Measurements from ENCODE around the gene SLC4A4.

DNA sequence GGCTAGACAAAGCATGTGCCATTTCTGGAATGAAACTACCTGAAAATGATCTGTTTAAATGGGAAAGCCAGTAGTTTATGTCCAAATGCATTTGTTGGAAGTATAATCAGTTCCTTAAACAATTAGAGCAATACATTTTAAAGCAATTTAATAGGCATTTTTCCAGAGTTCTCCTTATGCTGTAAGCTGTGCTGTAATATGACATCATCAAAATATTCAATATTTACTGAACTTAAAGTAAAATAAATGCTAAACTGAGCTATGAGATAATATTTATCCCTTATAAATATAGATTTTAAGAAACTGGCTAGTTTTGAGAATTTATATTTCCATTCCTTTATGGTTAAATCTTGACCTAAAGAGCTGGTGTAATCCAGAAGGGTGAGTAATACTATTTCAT, 7.9 kb downstream of the SLC4A4 start:
- no peak for TF ChIP-seq POLR2A (IDR thresholded peaks at IDR 0.05; ENCODE audit: control extremely low read depth in 1 of 2, low read depth in 2 of 2, low read length in 2 of 2)
- TF ChIP-seq, protein P1, sequence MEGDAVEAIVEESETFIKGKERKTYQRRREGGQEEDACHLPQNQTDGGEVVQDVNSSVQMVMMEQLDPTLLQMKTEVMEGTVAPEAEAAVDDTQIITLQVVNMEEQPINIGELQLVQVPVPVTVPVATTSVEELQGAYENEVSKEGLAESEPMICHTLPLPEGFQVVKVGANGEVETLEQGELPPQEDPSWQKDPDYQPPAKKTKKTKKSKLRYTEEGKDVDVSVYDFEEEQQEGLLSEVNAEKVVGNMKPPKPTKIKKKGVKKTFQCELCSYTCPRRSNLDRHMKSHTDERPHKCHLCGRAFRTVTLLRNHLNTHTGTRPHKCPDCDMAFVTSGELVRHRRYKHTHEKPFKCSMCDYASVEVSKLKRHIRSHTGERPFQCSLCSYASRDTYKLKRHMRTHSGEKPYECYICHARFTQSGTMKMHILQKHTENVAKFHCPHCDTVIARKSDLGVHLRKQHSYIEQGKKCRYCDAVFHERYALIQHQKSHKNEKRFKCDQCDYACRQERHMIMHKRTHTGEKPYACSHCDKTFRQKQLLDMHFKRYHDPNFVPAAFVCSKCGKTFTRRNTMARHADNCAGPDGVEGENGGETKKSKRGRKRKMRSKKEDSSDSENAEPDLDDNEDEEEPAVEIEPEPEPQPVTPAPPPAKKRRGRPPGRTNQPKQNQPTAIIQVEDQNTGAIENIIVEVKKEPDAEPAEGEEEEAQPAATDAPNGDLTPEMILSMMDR (IDR thresholded peaks at IDR 0.05; ENCODE audit: control extremely low read depth in 1 of 3, insufficient read depth in 1 of 3, low read depth in 1 of 3, low read length in 3 of 3), result no peak
- no peak for TF ChIP-seq JUN (IDR thresholded peaks at IDR 0.05; ENCODE audit: low read depth, low read length)
- TF ChIP-seq, protein P2, sequence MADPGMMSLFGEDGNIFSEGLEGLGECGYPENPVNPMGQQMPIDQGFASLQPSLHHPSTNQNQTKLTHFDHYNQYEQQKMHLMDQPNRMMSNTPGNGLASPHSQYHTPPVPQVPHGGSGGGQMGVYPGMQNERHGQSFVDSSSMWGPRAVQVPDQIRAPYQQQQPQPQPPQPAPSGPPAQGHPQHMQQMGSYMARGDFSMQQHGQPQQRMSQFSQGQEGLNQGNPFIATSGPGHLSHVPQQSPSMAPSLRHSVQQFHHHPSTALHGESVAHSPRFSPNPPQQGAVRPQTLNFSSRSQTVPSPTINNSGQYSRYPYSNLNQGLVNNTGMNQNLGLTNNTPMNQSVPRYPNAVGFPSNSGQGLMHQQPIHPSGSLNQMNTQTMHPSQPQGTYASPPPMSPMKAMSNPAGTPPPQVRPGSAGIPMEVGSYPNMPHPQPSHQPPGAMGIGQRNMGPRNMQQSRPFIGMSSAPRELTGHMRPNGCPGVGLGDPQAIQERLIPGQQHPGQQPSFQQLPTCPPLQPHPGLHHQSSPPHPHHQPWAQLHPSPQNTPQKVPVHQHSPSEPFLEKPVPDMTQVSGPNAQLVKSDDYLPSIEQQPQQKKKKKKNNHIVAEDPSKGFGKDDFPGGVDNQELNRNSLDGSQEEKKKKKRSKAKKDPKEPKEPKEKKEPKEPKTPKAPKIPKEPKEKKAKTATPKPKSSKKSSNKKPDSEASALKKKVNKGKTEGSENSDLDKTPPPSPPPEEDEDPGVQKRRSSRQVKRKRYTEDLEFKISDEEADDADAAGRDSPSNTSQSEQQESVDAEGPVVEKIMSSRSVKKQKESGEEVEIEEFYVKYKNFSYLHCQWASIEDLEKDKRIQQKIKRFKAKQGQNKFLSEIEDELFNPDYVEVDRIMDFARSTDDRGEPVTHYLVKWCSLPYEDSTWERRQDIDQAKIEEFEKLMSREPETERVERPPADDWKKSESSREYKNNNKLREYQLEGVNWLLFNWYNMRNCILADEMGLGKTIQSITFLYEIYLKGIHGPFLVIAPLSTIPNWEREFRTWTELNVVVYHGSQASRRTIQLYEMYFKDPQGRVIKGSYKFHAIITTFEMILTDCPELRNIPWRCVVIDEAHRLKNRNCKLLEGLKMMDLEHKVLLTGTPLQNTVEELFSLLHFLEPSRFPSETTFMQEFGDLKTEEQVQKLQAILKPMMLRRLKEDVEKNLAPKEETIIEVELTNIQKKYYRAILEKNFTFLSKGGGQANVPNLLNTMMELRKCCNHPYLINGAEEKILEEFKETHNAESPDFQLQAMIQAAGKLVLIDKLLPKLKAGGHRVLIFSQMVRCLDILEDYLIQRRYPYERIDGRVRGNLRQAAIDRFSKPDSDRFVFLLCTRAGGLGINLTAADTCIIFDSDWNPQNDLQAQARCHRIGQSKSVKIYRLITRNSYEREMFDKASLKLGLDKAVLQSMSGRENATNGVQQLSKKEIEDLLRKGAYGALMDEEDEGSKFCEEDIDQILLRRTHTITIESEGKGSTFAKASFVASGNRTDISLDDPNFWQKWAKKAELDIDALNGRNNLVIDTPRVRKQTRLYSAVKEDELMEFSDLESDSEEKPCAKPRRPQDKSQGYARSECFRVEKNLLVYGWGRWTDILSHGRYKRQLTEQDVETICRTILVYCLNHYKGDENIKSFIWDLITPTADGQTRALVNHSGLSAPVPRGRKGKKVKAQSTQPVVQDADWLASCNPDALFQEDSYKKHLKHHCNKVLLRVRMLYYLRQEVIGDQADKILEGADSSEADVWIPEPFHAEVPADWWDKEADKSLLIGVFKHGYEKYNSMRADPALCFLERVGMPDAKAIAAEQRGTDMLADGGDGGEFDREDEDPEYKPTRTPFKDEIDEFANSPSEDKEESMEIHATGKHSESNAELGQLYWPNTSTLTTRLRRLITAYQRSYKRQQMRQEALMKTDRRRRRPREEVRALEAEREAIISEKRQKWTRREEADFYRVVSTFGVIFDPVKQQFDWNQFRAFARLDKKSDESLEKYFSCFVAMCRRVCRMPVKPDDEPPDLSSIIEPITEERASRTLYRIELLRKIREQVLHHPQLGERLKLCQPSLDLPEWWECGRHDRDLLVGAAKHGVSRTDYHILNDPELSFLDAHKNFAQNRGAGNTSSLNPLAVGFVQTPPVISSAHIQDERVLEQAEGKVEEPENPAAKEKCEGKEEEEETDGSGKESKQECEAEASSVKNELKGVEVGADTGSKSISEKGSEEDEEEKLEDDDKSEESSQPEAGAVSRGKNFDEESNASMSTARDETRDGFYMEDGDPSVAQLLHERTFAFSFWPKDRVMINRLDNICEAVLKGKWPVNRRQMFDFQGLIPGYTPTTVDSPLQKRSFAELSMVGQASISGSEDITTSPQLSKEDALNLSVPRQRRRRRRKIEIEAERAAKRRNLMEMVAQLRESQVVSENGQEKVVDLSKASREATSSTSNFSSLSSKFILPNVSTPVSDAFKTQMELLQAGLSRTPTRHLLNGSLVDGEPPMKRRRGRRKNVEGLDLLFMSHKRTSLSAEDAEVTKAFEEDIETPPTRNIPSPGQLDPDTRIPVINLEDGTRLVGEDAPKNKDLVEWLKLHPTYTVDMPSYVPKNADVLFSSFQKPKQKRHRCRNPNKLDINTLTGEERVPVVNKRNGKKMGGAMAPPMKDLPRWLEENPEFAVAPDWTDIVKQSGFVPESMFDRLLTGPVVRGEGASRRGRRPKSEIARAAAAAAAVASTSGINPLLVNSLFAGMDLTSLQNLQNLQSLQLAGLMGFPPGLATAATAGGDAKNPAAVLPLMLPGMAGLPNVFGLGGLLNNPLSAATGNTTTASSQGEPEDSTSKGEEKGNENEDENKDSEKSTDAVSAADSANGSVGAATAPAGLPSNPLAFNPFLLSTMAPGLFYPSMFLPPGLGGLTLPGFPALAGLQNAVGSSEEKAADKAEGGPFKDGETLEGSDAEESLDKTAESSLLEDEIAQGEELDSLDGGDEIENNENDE (IDR thresholded peaks at IDR 0.05; ENCODE audit: insufficient replicate concordance, low read length), result no peak
- TF ChIP-seq TBP (IDR thresholded peaks at IDR 0.05; ENCODE audit: low read depth, low read length), result no peak
- TF ChIP-seq EP300 (IDR thresholded peaks at IDR 0.05; ENCODE audit: borderline replicate concordance in 1 of 2, low read depth in 2 of 2, low read length in 2 of 2), result no peak
- TF ChIP-seq, protein P3, sequence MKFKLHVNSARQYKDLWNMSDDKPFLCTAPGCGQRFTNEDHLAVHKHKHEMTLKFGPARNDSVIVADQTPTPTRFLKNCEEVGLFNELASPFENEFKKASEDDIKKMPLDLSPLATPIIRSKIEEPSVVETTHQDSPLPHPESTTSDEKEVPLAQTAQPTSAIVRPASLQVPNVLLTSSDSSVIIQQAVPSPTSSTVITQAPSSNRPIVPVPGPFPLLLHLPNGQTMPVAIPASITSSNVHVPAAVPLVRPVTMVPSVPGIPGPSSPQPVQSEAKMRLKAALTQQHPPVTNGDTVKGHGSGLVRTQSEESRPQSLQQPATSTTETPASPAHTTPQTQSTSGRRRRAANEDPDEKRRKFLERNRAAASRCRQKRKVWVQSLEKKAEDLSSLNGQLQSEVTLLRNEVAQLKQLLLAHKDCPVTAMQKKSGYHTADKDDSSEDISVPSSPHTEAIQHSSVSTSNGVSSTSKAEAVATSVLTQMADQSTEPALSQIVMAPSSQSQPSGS (IDR thresholded peaks at IDR 0.05; ENCODE audit: low read length), result no peak
- TF ChIP-seq CBX5 (IDR thresholded peaks at IDR 0.05; ENCODE audit: low read depth, low read length), result no peak
- TF ChIP-seq EZH2 (IDR thresholded peaks at IDR 0.05; ENCODE audit: low read depth, low read length, severe bottlenecking), result no peak
- TF ChIP-seq, protein P4, sequence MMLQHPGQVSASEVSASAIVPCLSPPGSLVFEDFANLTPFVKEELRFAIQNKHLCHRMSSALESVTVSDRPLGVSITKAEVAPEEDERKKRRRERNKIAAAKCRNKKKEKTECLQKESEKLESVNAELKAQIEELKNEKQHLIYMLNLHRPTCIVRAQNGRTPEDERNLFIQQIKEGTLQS (IDR thresholded peaks at IDR 0.05; ENCODE audit: insufficient read depth, low read depth, low read length), result no peak
- no peak for TF ChIP-seq KDM5A (IDR thresholded peaks at IDR 0.05; ENCODE audit: low read length)

Data from H1 (cell line).